Nephron progenitor cell (in vitro differentiated cells): ENCODE measurements around the gene FSTL1.

Experiments
- DNase-seq: peaks from one replicate; pipeline ENCODE4 v3.0.0; 2021
- H3K27ac Mint-ChIP-seq: 2 replicates; pipeline ENCODE4 v1.8.0; 2021; ENCODE audit warnings: mild to moderate bottlenecking, moderate library complexity, mixed read lengths
- H3K27me3 Mint-ChIP-seq: 2 replicates; pipeline ENCODE4 v1.8.0; 2021; ENCODE audit warnings: mild to moderate bottlenecking, low read depth, mixed read lengths; ENCODE audit not compliant: poor library complexity
- H3K36me3 Mint-ChIP-seq: 2 replicates; pipeline ENCODE4 v1.8.0; 2021; ENCODE audit warnings: low read depth, mixed read lengths
- H3K4me1 Mint-ChIP-seq: 2 replicates; pipeline ENCODE4 v1.8.0; 2021; ENCODE audit warnings: mixed read lengths
- H3K4me3 Mint-ChIP-seq: 2 replicates; pipeline ENCODE4 v1.8.0; 2021; ENCODE audit warnings: mild to moderate bottlenecking, moderate library complexity, mixed read lengths
- H3K9me3 Mint-ChIP-seq: 2 replicates; pipeline ENCODE4 v1.8.0; 2021; ENCODE audit warnings: mild to moderate bottlenecking, moderate library complexity, mixed read lengths
- CTCF ChIP-seq: fragments of 200-600 bp; sonication (generic); IDR thresholded peaks from 2 replicates; pipeline ENCODE4 v1.5.0; 2021; ENCODE audit warnings: antibody characterized with exemption

Gene FSTL1

GRCh38 chr3:120471643-120472042, 20.9 kb upstream of the FSTL1 start:
- Mint-ChIP-seq H3K4me1 (peaks cover 7% of the 10 kb centered on the region), H3K27ac (no peak overlapping the region)

GRCh38 chr3:120470870-120471269, 20.1 kb upstream of the FSTL1 start:
- no peak overlapping the region for H3K27ac Mint-ChIP-seq
- TF ChIP-seq CTCF, result no peak
- no peak overlapping the region for H3K4me3 Mint-ChIP-seq
- peaks cover 7% of the 10 kb centered on the region for H3K4me1 Mint-ChIP-seq
- peaks cover 2% of the 10 kb centered on the region for H3K27me3 Mint-ChIP-seq
- peaks cover 8% of the 10 kb centered on the region for H3K9me3 Mint-ChIP-seq
- no peaks in the 10 kb centered on the region for H3K36me3 Mint-ChIP-seq
- DNase-seq, result no peak

More at GRCh38 chr3:120471643-120472042, 20.9 kb upstream of the FSTL1 start:
- H3K9me3 Mint-ChIP-seq, result peaks cover 8% of the 10 kb centered on the region
- no peak for DNase-seq
- H3K4me3 Mint-ChIP-seq, result no peak overlapping the region
- H3K36me3 Mint-ChIP-seq, result no peaks in the 10 kb centered on the region
- peaks cover 2% of the 10 kb centered on the region for H3K27me3 Mint-ChIP-seq
- TF ChIP-seq CTCF, result no peak

- Mint-ChIP-seq H3K27me3 (peaks cover 2% of the 10 kb centered on the region), H3K36me3 (no peaks in the 10 kb centered on the region), H3K27ac (no peak overlapping the region), H3K9me3 (peaks cover 8% of the 10 kb centered on the region), H3K4me1 (peaks cover 10% of the 10 kb centered on the region), H3K4me3 (no peak overlapping the region)
- no peak for TF ChIP-seq CTCF
- no peak for DNase-seq
These were observed 19.1 kb upstream of the FSTL1 start for GRCh38 chr3:120469882-120470301.

- peaks cover 2% of the 10 kb centered on the region for H3K27me3 Mint-ChIP-seq
- no peak overlapping the region for H3K27ac Mint-ChIP-seq
- no peak for DNase-seq
- H3K9me3 Mint-ChIP-seq, result peaks cover 8% of the 10 kb centered on the region
- TF ChIP-seq CTCF, result no peak
- H3K36me3 Mint-ChIP-seq, result no peaks in the 10 kb centered on the region
- peaks cover 14% of the 10 kb centered on the region for H3K4me1 Mint-ChIP-seq
- no peak overlapping the region for H3K4me3 Mint-ChIP-seq
These were observed 18.6 kb upstream of the FSTL1 start for GRCh38 chr3:120469440-120469839.

GRCh38 chr3:120468635-120469295, 18.0 kb upstream of the FSTL1 start:
- no peak overlapping the region for H3K27ac Mint-ChIP-seq

More at GRCh38 chr3:120468635-120469295, 18.0 kb upstream of the FSTL1 start:
- TF ChIP-seq CTCF, result no peak
- Mint-ChIP-seq H3K27me3 (no peaks in the 10 kb centered on the region), H3K9me3 (peaks cover 8% of the 10 kb centered on the region), H3K4me3 (no peak overlapping the region), H3K4me1 (peaks cover 14% of the 10 kb centered on the region), H3K36me3 (no peaks in the 10 kb centered on the region)
- no peak for DNase-seq
